ENCODE data around the gene IPO8.

IPO8 gene
- total RNA-seq = 76.9 to 78.7 reads per million in 2 experiments

DNA sequence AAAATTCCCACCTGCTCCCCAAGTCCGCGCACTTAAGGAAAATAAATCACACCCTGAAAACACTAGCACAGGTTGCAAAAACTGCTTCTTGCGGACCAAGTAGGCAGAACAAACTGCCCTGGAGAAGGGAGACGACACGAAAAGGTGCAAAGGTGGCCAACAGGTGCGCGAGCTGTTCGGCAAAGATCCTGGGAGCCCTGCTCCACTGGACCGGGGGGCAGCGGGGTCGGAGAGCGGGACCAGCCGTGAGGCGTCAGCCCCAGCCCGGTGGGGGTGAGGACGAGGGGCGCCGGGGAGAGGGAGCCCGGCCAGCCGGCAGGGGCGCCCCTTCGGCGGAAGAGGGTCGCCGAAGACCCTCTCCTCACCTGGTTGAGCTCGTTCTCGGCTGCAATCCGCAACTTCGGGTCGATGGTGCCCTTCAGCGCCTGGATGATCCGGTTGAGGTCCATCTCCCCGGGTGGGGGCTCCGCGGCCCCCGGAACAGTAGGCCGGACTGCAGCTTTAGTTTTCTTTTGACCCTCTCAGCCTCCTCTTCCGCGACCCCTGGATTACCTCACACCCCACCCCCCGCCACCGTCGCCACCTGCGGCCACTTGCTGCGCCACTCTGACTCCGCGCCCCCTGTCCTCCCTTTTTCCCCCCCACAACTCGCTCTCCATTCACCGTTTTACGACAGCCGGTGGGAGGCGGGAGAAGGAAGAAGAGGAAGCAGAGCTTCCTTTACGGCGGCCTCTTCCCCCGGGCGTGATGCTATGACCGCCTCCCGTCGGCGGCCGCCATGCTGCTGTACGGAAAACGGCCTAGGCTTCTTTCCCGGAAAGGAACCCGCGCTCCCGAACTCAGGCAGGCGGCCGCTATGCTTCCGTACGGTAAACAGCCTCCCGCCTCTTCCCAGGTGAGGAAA lies at the start of gene IPO8:
Gene IPO8, minus strand, starts transcription at position 671 of the 904 bp plus-strand sequence. Its CDS starts 222 bp downstream, at position 449.
- DNase-seq (ENCODE audit: low read depth) = peak; percentile 79

DNA sequence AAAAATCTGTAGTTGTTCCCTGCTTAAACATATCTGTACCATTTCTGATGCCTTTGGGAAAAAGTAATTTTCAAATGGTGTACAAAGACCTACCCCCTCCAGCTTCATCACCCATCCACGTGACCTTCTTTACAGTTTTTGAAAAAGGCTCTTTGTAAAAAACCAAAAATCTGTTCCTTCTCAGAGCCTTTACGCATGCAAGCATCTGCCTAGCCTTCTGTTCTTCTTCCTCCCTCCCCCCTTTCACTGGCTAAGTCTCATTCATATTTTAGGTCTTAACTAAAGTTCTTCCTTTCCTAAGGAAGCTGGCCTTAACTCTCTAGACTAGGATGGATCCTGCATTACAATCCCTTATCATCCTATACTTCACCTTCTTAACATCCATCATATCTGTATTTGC lies 48.7 kb upstream of the IPO8 start:
- DNase-seq (ENCODE audit: low read depth) = no peak

DNA sequence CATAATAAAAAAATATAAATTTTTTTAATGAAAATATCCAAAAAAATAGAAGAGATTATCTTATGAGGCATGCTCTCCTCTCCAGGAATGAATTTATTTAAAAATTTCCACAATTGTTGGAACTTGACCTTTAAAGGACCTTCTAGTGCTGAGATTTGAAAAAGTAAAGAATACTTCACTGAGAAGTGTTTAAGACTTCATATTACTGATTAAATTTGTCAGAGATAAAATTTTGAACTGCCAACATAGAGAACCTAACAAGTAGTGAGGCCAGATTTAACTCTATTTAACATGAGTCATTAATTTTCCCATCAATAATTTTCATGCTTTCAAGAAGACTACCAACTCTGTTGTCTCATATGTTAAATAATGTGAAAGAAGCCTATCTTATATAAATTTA lies 44.6 kb upstream of the IPO8 start:
- no peak for DNase-seq (ENCODE audit: low read depth)

DNA sequence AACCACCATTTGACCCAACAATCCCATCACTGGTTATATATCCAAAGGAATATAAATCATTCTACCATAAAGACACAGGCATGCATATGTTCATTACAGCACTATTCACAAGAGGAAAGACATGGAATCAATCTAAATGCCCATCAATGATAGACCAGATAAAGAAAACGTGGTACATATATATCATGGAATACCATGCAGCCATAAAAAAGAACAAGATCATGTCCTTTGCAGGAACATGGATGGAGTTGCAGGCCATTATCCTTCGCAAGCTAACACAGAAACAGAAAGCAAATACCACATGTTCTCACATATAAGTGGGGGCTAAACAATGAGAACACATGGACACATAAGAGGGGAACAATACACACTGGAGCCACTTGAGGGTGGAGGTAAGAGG lies 43.4 kb upstream of the IPO8 start:
- DNase-seq (ENCODE audit: low read depth) = no peak

DNA sequence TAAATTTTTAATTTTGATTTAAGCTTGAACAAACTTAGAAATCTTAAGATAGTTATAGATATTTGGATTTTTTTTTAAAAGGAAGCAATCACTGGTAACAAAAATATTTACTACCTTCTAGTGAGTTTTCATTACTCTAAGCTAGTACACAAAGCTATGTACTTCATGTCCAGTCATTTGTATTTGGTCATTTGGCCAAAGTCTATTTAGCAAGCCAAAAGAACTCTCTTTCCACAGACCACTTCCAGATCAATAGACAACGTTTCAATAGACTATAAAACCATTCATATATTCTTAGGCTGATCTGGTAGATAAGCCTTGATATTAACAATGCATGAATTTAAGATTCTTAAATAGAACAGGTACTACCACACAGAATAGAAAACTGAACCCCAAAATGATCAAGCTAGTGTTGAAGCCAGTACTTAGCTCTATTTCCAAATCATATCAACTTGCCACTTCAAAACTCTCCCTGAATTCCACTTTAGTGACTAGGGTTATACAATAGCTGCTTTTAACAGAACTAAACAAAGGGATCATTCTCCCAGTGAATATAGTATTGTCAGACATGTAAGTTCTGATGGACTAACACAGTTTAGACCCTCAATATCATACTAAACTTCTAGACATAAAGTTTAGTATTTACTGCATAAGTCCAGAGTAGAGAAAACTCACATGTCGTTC lies 37.4 kb upstream of the IPO8 start:
- DNase-seq (ENCODE audit: low read depth) = no peak

DNA sequence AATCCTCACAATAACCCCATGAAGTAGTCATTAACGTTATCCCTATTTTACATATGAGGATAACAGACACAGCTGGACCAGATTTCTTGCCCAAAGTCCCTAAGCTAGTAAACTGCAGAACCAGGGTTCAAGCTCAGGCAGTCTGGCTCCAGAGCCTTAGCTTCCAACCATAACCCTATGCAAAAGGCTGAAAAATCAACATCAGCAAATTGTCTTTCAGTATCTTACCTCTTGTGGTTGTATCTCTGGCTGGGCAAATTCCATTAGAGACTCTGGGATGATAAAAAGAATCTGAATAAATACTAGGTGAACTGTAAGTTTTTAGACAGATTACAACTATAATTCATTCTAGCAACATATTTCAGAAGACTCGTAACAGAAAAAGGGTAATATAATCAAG lies 34.3 kb upstream of the IPO8 start:
- no peak for DNase-seq (ENCODE audit: low read depth)

DNA sequence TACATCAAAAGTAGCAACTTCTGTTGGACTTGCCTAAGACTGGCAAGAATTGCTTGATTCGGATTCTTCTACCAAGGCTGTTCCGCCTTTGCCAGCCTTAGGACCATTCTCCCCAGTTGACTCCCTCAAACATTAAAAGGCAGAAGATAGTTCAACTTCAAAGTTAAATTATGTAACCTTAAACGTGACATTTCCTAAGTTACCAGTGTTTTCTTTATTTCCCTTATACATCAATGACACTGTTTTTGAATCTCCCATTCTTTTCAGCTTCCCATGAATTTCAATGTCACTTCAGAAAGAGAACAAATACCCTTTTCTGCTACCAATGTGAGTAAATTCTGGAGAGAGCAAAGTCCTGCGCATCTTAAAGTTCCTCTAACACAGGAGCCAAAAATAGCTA lies 33.9 kb upstream of the IPO8 start:
- no peak for DNase-seq (ENCODE audit: low read depth)

DNA sequence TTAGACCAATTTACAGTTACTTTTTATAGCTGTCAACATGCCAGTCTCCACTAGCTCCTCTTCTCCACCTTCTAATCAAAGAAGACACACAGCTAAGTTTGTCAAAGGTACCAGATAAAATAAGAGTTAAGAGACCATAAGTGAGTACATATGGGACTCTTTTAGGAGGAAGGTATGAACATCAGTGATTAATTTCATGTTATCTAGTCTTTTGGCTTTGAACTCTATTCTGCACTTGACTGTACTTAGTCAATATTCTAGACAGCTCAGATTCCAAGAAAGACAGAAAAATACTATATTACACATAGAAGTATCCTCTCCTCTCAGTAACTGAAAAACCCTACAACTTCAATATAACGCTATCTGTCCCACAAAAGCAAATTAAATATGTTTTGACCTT lies 31.0 kb upstream of the IPO8 start:
- no peak for DNase-seq (ENCODE audit: low read depth)

DNA sequence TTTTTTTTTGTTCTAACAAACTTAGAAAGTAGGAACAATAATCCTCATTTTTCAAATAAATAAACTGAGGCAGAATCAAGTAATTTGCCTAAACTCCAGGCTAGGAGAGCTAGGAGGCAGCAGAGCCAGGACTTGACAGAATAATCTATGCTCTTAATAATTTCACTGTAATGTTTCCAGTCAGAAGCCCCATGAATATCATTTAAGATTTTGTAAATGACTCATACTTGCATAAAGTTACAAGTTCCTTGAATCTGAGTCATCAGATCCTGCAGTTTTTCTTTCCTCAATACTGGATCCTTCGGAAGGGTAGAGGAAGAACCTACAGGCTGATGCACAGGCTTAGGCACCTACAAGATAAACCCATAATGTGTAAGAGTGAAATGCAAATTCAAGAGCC lies 30.1 kb upstream of the IPO8 start:
- DNase-seq (ENCODE audit: low read depth) = no peak

DNA sequence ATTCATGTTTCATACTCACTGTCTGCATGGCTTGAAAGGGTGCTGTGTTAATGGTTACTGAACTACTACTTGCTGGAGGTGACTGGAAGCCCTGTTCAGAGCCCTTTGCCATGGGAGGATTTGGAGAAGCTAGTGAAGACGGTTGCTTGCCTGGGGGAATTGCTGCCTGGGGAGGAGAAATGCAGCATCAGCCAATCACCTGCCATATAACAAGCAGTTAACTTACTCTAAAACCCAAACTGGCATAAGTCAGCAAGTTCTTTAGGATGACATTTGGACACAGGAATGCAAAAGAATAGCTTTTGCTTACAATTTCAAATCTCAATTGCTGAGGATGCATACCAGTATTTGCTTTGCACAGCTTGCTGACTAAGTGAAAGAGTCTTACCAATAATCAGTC lies 23.4 kb upstream of the IPO8 start:
- DNase-seq (ENCODE audit: low read depth) = no peak

DNA sequence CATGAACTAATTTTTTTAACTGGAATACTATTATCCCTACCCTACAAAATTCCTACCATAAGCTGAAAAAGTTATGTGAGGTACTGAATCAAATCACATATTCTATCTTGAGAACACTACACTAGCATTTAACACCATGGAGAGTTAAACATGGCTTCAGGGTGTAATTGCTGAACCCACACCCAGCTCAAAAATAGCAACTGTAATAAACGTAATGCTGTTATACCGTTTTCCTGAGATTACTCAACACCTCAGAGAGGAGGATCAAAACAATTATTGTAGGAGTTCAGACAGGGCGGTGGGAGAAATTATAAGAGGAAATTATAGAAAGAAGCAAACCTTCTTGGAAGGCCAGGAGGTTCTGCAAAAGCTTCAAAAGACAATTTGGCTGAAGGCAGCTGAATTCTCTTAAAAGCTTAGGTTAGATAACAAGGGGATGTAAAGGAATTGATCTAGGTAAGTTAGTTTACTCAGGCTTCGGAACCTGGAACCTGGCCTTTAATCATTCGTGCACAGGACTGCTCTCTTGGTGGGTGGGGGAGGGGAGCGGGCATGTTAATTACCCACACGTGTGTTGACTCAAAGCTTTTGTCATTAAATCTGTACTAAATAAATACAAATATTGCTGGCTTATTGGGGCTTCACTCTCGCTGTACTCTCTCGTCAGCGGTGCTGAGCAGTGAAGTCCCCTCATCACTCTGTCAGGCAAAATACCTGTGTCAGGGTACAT lies 12.1 kb upstream of the IPO8 start:
- DNase-seq (ENCODE audit: low read depth) = no peak

DNA sequence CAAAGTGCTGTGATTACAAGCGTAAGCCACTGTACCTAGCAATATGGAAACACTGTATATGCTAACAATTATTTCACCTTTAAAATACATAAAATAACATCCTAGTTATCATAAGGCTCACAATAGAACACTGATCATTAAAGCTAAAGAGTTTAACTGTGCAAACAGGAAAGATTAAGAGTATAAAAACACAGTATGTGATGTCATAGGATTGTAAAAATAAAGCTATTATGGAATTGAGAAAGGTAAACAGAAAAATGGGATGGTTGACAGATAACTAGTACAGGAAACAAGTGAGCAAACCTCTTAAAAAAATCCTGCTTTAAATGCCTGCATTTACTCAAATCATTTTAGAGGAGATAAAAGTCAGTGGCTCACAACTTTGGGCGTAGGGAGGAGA lies 10.8 kb upstream of the IPO8 start:
- no peak for DNase-seq (ENCODE audit: low read depth)

DNA sequence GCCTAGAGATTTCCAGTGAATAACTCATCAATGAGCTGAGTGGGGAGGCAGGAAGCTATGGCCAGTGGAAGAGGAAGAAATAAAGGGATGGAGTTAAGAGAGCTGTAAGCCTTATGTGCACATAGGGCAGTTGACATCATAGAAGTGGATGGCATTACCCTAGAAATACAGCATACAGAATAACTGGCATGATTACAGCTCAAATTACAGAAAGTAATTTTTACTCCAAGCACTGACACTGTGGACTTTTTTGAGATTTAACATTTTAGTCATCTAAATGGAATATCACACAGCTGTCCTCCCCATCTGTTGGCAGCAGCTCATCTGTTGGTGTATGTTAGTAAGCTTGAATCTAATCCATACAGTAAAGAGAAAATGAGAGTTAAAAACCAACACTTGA lies 5.4 kb upstream of the IPO8 start:
- DNase-seq (ENCODE audit: low read depth) = no peak

DNA sequence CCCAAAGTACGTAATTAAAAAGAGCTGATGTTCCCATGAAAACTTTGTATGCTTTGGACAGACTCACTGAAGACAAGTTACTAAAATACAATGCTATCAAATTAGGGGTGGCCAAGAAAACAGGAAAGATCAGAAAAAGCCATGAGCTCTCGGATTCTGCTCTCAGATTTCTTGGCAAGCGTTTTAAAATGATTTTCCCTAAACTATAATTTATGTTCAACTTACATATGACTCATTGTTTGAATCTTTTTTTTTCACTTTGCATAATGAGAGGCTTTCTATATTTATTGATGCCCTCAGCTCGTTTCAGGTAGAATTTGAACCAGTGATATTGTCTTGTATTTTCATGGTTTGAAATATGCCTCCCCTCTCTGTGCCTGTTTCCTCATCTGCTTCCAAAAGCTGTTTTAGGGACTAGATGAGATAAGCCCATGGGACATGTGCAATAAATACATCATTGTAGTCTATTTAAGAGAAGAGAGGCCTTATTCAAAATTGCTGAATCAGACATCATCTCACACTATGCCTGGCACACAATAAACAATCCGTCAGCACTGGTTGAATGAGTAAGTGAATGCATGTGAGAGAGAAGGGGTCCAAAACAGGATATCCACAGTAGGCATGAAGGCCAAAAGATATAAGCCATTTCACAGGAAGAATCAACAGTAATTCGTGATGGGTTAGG lies 4.7 kb upstream of the IPO8 start:
- no peak for DNase-seq (ENCODE audit: low read depth)

DNA sequence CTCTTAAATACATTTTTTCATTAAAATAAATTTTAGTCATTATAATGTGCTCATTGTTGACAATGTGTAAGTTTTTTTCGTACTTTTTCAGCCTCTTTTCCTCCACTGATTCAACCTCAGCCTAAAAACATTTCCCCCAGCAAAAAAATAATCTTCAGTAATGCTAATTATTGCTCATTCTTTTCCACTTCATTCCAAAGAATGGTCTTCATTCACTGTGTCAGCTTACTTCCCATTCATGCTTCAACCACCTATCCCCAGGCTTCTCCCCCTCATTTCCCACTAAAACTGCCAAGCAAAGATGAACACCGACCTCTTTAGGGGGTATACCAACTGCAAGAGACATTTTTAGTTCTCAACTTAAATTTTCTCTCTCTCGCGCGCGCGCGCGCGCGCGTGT lies 2.7 kb upstream of the IPO8 start:
- no peak for DNase-seq (ENCODE audit: low read depth)

DNA sequence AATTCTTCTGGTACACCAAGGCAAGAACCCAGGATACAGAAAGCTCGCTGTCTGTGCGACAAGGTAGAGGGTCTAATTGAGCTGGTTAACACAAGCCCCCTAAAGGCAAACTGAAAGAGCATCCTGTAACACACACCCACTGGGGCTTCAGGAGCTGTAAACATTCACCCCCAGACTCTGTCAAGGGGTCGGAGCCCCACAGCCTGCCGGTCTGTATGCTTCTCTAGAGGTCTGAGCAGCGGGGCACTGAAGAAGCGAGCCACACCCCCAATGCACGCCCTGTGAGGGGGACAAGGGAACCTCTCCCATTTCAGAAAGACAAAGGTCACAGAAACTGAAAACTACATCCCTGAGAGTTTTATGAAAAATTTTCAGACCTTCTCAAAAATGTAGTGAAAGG lies 1.3 kb upstream of the IPO8 start:
- no peak for DNase-seq (ENCODE audit: low read depth)

DNA sequence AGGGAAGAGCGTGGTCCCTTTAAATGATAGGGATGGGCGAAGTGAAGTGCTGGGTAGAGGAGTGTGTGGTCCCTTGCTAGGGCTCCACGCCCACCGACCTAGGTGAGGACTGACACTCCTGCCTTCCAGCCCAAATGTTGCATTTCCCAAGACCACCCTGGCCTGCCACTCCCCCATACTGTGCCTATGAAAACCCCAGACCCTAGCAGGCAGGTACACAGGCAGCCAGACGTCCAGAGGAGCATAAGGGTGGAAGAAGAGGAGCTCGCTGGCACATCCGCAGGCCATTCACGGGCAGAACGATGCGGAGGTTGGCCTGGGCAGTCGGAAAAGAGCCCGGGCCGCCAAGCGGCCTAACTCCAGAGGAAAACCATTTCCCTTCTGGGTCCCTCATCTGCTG lies 817 bp upstream of the IPO8 start:
- no peak for DNase-seq (ENCODE audit: low read depth)

DNA sequence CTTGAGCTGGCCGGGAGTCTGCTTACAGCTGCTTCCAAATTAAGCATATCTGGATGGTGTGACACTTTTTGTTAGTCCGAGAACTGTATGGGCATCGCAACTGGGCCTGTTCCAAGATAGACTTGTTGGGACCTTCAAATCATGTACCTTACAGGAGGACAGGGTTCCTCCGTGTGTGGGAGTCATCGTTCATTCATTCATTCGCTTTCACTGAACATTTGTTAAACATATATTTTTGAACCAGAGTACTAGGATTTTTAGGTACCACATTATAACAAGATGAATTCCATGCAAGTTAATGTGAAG lies 387 bp upstream of the IPO8 start:
- DNase-seq (ENCODE audit: low read depth) = no peak

DNA sequence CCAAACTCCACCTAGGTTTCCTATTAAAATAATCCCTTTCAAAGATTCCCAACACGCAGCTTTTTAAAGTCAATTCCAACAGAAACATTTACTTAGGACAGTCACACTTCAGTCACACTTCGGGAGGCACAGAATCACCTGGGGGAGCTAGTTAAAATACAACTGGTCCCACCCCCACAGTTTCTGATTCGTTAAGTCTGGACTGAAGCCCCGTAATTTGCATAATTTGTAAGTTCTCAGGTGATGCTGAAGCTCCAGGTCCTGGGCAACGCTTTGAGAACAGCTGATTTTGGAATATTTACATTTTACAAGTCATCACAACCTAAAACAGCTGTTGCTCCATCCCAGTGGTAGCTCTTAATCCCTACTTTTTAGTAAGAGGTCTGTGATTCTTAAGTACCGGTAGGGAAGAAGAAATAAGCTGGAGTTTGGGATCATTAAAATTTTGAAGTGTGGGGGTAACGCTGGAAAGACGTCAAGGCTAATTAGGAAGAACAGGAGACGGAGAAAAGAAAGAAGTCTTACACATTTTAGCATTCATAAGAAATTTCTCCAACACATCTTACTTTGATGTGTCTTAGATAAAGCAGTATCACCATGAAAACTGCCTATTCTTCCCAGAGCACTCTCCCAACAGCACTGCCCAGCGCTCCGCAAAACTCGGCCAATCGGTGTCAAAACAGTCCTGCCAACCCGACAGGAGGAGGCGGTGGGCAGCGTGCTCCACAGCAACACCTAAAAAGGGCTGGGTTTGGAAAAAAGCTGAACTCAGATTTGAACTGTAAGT lies 1.1 kb downstream of the IPO8 start:
- DNase-seq (ENCODE audit: low read depth) = no peak

DNA sequence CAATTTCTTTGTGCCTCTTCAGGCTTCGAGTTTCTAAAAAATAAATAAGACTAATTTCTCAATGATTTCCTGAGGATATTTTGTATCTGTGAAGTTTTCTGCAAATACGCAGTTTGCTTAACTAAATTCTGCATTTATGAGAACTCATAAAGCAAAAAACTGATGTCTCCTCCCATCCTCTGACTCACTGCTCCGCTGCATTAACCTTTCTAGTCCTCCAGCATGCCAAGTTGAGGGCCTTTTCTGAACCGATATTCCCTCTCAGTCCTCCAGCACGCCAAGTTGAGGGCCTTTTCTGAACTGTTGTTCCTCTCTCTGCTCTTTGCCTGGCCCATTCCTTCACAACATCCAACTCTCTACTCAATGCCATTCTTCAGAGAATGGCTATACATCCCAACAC lies 3.2 kb downstream of the IPO8 start:
- DNase-seq (ENCODE audit: low read depth) = no peak

DNA sequence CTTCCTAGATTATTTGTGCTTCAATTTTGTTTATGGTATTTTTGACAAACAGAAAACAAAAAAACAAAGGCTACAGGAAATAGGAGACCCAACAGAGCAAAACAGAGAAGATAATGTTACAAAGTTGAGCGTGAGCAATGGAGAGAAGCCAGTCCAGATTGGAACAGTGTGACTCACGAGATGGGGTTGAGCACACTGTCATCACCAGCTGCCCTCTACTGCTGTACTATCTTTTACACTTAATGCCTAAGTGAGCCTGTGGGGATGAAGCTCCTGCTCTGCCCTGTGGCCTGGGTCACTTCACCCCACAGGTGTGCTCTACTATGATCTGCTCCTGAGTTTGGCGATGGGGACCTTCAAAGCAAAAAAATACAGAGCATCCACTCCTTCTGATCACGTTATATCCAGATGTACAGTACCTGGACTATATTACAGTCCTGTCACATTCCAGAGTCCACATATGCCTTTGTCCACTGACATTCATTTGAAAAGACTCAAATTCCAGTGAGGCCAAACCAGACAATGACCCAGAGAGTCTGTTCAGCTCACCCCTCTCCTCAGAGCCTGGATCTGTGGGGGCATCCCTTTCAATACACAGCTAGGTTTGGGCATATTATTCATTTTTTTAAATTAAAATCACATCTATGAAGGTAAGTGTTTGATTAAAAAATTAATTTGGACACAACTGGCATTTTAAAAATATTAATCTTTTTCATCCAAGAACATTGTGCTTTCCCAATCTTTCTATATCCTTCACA lies 4.4 kb downstream of the IPO8 start:
- no peak for DNase-seq (ENCODE audit: low read depth)

Data from T follicular helper cell (primary cell).